Type B pancreatic cell (in vitro differentiated cells): Measurements from ENCODE around the gene TSBP1. TPM values are rescaled to one million over a fixed set of nuclear protein-coding genes. Genes with fewer than 3 reads are reported as not detected.
"Not testable (repeated sequence)": the region's sequence is repeated elsewhere in the genome, so short reads cannot be mapped to it uniquely, and the experiment has no call there.

ENCODE experiments used
- DNase-seq: peaks from one replicate; pipeline ENCODE4 v3.0.0; 2021; ENCODE audit warnings: mixed read lengths; ENCODE audit not compliant: unreplicated experiment; ENCODE audit errors: extremely low spot score
- H3K27ac Mint-ChIP-seq: 2 replicates; pipeline ENCODE4 v1.8.0; 2021; ENCODE audit warnings: mild to moderate bottlenecking, mixed read lengths
- H3K27me3 Mint-ChIP-seq: 2 replicates; pipeline ENCODE4 v1.8.0; 2021; ENCODE audit warnings: mixed read lengths
- H3K36me3 Mint-ChIP-seq: 2 replicates; pipeline ENCODE4 v1.8.0; 2021; ENCODE audit warnings: mixed read lengths
- H3K4me1 Mint-ChIP-seq: one replicate; pipeline ENCODE4 v1.8.0; 2021; ENCODE audit warnings: mixed read lengths; ENCODE audit not compliant: unreplicated experiment
- H3K4me3 Mint-ChIP-seq: 2 replicates; pipeline ENCODE4 v1.8.0; 2021; ENCODE audit warnings: mild to moderate bottlenecking, mixed read lengths
- H3K9me3 Mint-ChIP-seq: 2 replicates; pipeline ENCODE4 v1.8.0; 2021; ENCODE audit warnings: mixed read lengths
- total RNA-seq: library from RNA; stranded (reverse); gene quantifications from 2 replicates; pipeline ENCODE4 v1.2.1, GENCODE V29; 2021; ENCODE audit warnings: low replicate concordance
- TF ChIP-seq, protein P1 (sequence below): fragments of 200-600 bp; sonication (generic); conservative IDR thresholded peaks from 2 replicates; pipeline ENCODE4 v1.5.0; 2021; ENCODE audit warnings: antibody characterized with exemption, mild to moderate bottlenecking

The TSBP1 gene
- total RNA-seq, 1 donor from 2014 or later = not detected

DNA sequence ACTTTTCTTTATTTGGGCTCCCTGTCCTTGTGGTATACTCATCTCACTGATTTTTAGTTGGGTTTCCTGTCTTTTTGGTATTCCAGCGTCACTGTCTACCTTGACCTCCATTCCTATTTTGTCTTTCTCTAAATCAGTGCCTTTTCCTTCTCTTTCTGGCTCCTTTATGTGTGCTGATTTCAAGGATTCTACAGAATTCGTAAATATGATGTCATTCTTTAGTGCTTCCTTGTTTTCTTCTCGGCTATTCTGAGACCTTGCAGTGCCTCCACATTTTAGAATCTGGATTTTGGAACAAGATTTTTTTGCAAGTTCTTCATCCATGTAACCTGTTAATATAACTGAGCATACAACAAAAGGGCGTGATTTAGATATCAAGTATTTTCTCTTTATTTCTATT, 78.0 kb downstream of the TSBP1 start:
- Mint-ChIP-seq H3K9me3 (no peaks in the 10 kb centered on the region), H3K36me3 (no peaks in the 10 kb centered on the region), H3K4me1 (no peaks in the 10 kb centered on the region), H3K27ac (no peak overlapping the region), H3K4me3 (no peak overlapping the region), H3K27me3 (peaks cover 13% of the 10 kb centered on the region)
- TF ChIP-seq, protein P1, sequence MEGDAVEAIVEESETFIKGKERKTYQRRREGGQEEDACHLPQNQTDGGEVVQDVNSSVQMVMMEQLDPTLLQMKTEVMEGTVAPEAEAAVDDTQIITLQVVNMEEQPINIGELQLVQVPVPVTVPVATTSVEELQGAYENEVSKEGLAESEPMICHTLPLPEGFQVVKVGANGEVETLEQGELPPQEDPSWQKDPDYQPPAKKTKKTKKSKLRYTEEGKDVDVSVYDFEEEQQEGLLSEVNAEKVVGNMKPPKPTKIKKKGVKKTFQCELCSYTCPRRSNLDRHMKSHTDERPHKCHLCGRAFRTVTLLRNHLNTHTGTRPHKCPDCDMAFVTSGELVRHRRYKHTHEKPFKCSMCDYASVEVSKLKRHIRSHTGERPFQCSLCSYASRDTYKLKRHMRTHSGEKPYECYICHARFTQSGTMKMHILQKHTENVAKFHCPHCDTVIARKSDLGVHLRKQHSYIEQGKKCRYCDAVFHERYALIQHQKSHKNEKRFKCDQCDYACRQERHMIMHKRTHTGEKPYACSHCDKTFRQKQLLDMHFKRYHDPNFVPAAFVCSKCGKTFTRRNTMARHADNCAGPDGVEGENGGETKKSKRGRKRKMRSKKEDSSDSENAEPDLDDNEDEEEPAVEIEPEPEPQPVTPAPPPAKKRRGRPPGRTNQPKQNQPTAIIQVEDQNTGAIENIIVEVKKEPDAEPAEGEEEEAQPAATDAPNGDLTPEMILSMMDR = no peak
- DNase-seq = no peak

DNA sequence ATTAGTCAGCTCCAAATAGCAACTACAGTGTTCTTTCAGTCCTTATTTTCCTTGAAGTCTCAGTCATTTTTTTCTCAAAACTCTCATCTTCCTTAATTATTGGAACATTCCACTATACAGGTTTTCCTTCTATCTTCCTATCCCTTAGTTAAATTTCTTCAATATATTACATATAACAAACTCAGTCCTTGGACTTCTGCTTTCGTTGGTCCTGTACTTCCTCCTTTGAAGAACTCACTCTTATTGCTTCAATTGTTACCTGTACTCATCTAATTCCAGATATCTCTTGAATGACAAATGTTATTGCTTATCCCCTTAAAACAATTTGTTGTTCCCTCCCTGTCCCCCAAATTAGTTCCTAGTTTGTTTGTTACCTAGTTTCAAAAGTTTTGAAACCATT, 80.2 kb downstream of the TSBP1 start:
- TF ChIP-seq, protein P1 = no peak

DNA sequence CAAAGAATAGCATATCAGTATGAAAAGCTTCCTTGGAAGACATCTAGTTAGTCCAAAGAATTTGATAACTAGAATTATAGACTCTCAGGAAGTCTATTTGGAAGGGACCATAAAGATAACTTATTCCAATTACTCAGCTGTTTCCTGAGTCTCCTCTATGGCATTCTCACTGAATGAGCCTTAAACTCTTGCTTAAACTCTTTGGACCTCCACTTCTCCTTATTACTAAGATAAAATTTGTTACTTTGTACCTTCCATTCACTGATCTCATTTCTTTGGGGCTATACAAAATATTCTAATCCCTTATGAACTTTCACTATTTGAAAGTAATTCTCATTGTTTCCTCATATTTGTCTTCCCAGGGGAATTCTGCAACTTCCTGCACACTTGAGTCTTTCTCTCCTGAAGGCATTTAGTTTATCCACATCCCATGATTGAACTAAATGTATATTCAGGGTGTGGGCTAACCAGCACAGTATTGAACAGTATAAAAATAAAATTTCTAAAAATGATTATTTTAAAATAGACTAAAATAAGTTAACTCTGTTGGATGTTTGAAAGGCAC, 80.7 kb downstream of the TSBP1 start:
- Mint-ChIP-seq H3K27ac (no peak overlapping the region), H3K27me3 (peaks cover 13% of the 10 kb centered on the region), H3K4me1 (no peaks in the 10 kb centered on the region), H3K4me3 (no peak overlapping the region), H3K36me3 (no peaks in the 10 kb centered on the region), H3K9me3 (no peaks in the 10 kb centered on the region)
- no peak for DNase-seq
- TF ChIP-seq, protein P1 = no peak

More for the DNA sequence above, 80.2 kb downstream of the TSBP1 start:
- no peak overlapping the region for H3K27ac Mint-ChIP-seq
- H3K27me3 Mint-ChIP-seq = peaks cover 13% of the 10 kb centered on the region
- DNase-seq = no peak
- no peaks in the 10 kb centered on the region for H3K4me1 Mint-ChIP-seq
- no peaks in the 10 kb centered on the region for H3K36me3 Mint-ChIP-seq
- no peak overlapping the region for H3K4me3 Mint-ChIP-seq
- H3K9me3 Mint-ChIP-seq = no peaks in the 10 kb centered on the region

DNA sequence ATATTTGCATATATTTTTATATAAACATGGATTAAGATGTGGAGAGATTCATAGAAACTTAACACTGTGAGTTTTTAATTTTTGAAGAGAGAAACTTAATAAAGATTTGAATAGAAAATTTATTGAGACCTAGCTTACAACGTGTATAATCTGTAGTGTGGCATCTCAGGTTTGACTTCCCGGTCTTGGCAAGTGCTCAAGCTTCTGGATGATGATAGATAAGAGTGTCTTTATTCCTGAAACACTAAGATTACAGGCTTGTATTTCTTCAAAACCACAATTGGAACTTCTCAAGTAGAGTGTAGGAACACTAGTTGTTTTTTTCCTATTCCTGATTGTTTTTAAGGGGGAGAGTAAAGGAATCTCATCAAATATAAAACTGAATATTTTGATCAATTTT, 83.3 kb downstream of the TSBP1 start:
- Mint-ChIP-seq H3K36me3 (no peaks in the 10 kb centered on the region), H3K4me3 (no peak overlapping the region), H3K27me3 (peaks cover 21% of the 10 kb centered on the region), H3K9me3 (no peaks in the 10 kb centered on the region), H3K27ac (no peak overlapping the region), H3K4me1 (no peaks in the 10 kb centered on the region)
- no peak for DNase-seq
- TF ChIP-seq, protein P1 = no peak

DNA sequence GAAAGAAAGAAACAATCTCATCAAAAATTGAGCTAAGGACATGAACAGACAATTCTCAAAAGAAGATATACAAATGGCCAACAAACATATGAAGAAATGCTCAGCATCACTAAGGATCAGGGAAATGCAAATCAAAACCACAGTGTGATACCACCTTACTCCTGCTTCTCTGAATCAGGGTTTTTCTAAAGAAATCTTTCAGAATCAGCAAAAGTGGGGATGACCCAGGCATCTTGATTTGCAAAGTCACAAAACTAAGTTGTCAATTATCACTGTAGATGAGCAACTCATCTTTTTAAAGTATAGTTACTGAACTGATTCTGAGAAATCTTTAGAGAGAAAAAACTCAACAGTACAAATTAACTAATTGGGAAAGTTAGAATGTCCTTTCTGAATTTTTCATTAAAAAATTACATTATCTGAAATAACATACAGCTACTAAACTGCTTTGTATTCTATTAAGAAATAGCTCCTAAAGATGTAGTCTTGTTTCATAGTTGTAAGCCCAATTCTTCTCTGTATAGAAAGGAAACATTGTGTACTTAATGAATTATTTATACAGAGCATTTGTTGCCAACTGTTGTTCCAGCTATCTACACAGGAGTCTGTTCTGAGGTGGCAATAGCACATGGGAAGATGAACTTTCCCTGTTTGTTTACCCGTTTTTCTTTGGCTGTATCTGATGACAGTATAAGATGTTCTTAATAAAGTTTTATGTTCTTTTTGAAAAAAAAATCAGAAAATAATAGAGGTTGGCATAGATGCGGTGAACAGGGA, 97.7 kb downstream of the TSBP1 start:
- H3K9me3 Mint-ChIP-seq, DNase-seq, H3K4me1 Mint-ChIP-seq, H3K27me3 Mint-ChIP-seq, H3K36me3 Mint-ChIP-seq, H3K27ac Mint-ChIP-seq, H3K4me3 Mint-ChIP-seq: not testable (repeated sequence)

DNA sequence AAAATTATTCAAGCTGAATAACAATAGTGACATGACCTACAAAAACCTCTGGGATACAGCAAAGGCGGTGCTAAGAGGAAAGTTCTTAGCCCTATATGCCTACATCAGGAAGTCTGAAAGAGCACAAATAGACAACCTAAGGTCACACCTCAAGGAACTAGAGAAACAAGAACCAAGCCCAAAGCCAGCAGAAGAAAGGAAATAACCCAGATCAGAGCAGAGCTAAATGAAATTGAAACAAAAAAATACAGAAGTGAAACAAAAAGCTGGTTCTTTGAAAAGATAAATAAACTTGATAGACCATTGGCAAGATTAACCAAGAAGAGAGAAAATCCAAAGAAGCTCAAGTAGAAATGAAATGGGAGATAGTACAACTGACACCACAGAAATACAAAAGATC, 100.3 kb downstream of the TSBP1 start:
- H3K27me3 Mint-ChIP-seq = peaks cover 3% of the 10 kb centered on the region
- H3K27ac Mint-ChIP-seq = no peak overlapping the region
- TF ChIP-seq, protein P1 = no peak
- H3K4me3 Mint-ChIP-seq = no peak overlapping the region
- H3K4me1 Mint-ChIP-seq = no peaks in the 10 kb centered on the region
- no peaks in the 10 kb centered on the region for H3K9me3 Mint-ChIP-seq
- H3K36me3 Mint-ChIP-seq = no peaks in the 10 kb centered on the region
- DNase-seq = no peak

DNA sequence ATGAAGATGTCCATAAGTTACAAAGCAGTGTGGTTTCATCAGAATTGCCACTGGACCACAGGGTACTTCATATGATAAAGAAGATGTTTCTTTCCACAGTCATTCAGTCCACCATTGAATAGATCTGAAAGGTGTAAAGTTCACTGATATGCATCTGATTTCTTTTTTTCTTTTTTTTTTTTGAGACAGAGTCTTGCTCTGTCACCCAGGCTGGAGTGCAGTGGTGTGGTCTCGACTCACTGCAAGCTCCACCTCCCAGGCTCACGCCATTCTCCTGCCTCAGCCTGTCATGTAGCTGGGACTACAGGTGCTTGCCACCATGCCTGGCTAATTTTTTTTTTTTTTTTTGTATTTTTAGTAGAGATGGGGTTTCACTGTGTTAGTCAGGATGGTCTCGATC, 103.2 kb downstream of the TSBP1 start:
- H3K27me3 Mint-ChIP-seq, H3K4me3 Mint-ChIP-seq, H3K9me3 Mint-ChIP-seq, H3K36me3 Mint-ChIP-seq, H3K27ac Mint-ChIP-seq, H3K4me1 Mint-ChIP-seq, DNase-seq: not testable (repeated sequence)
